SIG-M5 (cell line): ENCODE measurements around the gene SNRPB2.

Experiments
- DNase-seq: peaks from one replicate; lab custom pipeline; 2025; lab: John Stamatoyannopoulos, UW

Gene SNRPB2

GRCh38 chr20:16732506-16733152 lies 2.8 kb downstream of the SNRPB2 start:
- DNase-seq, result peak; percentile 67

GRCh38 chr20:16740365-16741072 lies 10.7 kb downstream of the SNRPB2 start:
- no peak for DNase-seq

- DNase-seq, result no peak
Observed at GRCh38 chr20:16744178-16744807, 14.5 kb downstream of the SNRPB2 start.

GRCh38 chr20:16745204-16745603 lies 15.4 kb downstream of the SNRPB2 start:
- DNase-seq, result no peak

GRCh38 chr20:16747291-16747811 lies 17.5 kb downstream of the SNRPB2 start:
- DNase-seq, result no peak

GRCh38 chr20:16748308-16748900 lies 18.6 kb downstream of the SNRPB2 start, which contains the start of gene OTOR:
OTOR (plus strand) TSS chr20:16748358; CDS start chr20:16748402, 44 bp downstream.
- no peak for DNase-seq

GRCh38 chr20:16749573-16749972 lies 19.7 kb downstream of the SNRPB2 start:
- DNase-seq, result no peak

- DNase-seq, result no peak
Observed at GRCh38 chr20:16752082-16752481, 22.3 kb downstream of the SNRPB2 start.

- no peak for DNase-seq
Observed at GRCh38 chr20:16752901-16753300, 23.1 kb downstream of the SNRPB2 start.

GRCh38 chr20:16758454-16759180 lies 28.8 kb downstream of the SNRPB2 start:
- no peak for DNase-seq

GRCh38 chr20:16759181-16759563 lies 29.3 kb downstream of the SNRPB2 start:
- DNase-seq, result no peak

GRCh38 chr20:16760431-16761304 lies 30.8 kb downstream of the SNRPB2 start:
- DNase-seq, result no peak

GRCh38 chr20:16761305-16761829 lies 31.5 kb downstream of the SNRPB2 start:
- peak; percentile 49 for DNase-seq

- DNase-seq, result no peak
Observed at GRCh38 chr20:16764560-16764959, 34.7 kb downstream of the SNRPB2 start.

GRCh38 chr20:16771213-16771612 lies 41.4 kb downstream of the SNRPB2 start:
- DNase-seq, result no peak

GRCh38 chr20:16775961-16776360 lies 46.1 kb downstream of the SNRPB2 start:
- no peak for DNase-seq

- no peak for DNase-seq
Observed at GRCh38 chr20:16777126-16777525, 47.3 kb downstream of the SNRPB2 start.

GRCh38 chr20:16778159-16778558 lies 48.3 kb downstream of the SNRPB2 start:
- no peak for DNase-seq

GRCh38 chr20:16781496-16781895 lies 51.7 kb downstream of the SNRPB2 start:
- DNase-seq, result no peak

GRCh38 chr20:16785226-16785625 lies 55.4 kb downstream of the SNRPB2 start:
- no peak for DNase-seq
